IPS DF 6.9 (cell line): ENCODE measurements around the gene GMCL2.

Experiments
- DNase-seq: peaks from one replicate; pipeline ENCODE4 v3.0.0-alpha.2; 2013; ENCODE audit warnings: low read depth, low spot score
- H3K27ac ChIP-seq: one replicate; pipeline ENCODE4 v1.5.1; 2013; ENCODE audit warnings: low read length, control low read depth
- H3K27me3 ChIP-seq: 2 replicates; pipeline ENCODE4 v1.6.1; 2013; ENCODE audit warnings: mild to moderate bottlenecking, low read length; ENCODE audit not compliant: control insufficient read depth, insufficient read depth
- H3K36me3 ChIP-seq: 2 replicates; pipeline ENCODE4 v1.6.1; 2013; ENCODE audit warnings: low read length; ENCODE audit not compliant: control insufficient read depth, insufficient read depth
- H3K4me1 ChIP-seq: 2 replicates; pipeline ENCODE4 v1.6.1; 2013; ENCODE audit warnings: low read length; ENCODE audit not compliant: control insufficient read depth, insufficient read depth
- H3K4me3 ChIP-seq: 2 replicates; pipeline ENCODE4 v1.5.1; 2013; ENCODE audit warnings: mild to moderate bottlenecking, low read length
- H3K9me3 ChIP-seq: 2 replicates; pipeline ENCODE4 v1.6.1; 2013; ENCODE audit warnings: low read length, inconsistent platforms; ENCODE audit not compliant: control insufficient read depth, insufficient read depth
- WGBS: extraction: QIAGEN DNeasy Blood & Tissue Kit; methylation state at CpG from one replicate; pipeline ENCODE4 v1.1.7; 2013; ENCODE audit warnings: mixed read lengths, missing lambda C conversion rate; ENCODE audit not compliant: insufficient read length, insufficient coverage; 5-methylcytosine and 5-hydroxymethylcytosine counted together

GMCL2 gene

DNA sequence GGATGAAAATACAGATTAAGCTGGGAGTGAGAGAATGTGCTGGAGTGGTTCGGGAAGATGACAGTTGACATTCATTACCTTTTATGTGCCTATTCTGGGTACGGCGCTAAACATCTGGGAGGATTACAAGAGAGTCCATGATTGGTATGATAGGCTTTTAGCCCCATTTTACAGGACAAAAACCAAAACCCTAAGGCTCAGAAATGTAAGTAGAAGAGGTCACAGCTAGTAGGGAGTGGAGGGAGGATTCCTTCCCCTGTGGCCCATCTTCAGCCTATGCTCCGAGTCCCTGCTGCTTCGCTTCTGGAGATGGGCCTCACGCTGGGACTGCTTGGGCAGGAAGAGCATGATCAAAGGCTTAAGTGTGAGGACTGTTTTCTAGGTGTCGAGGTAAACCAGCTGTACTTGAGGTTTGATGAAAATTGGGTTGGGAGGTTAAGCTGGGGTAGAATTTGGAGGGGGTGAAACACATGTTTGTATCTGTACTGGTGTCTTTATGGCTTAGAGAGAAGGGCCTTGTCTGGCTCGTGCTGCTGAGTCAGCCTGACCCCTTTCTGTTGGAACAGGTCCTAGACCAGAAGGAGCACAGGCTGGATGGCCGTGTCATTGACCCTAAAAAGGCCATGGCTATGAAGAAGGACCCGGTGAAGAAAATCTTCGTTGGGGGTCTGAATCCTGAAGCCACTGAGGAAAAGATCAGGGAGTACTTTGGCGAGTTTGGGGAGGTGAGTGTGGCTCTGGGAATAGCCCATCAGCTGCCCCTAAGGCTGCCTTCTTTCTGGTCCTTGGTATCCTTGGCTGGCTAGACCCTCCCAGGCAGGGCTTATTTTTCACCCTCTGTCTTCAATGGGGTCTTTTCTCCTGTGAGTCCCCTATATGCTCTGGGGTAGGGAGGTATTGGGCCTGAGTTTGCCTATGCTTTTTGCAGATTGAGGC lies 19.3 kb upstream of the GMCL2 start:
- no peaks in the 10 kb centered on the region for H3K9me3 ChIP-seq
- H3K27me3 ChIP-seq, result no peaks in the 10 kb centered on the region
- WGBS, result 100% methylated on average over 1 of the region's 12 CpGs
- H3K4me3 ChIP-seq, result peak overlapping the region; percentile 93; the same call in 1 of the 2 replicates
- H3K27ac ChIP-seq, result no peak overlapping the region
- H3K36me3 ChIP-seq, result peaks cover 46% of the 10 kb centered on the region
- no peak for DNase-seq
- no peaks in the 10 kb centered on the region; the same call in 1 of the 2 replicates for H3K4me1 ChIP-seq

DNA sequence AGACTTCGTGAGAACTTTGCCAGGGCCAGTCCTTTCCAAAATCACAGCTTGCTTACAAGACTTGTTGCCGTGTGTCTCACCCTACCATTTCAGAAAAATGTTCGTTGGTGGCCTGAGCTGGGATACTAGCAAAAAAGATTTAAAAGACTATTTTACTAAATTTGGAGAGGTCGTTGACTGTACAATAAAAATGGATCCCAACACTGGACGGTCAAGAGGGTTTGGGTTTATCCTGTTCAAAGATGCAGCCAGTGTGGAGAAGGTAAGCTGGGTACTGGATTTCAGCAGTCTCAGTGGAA lies 18.5 kb upstream of the GMCL2 start:
- Histone ChIP-seq H3K27ac (no peak overlapping the region), H3K4me3 (peak overlapping the region; percentile 93; the same call in 1 of the 2 replicates), H3K27me3 (no peaks in the 10 kb centered on the region), H3K4me1 (no peaks in the 10 kb centered on the region; the same call in 1 of the 2 replicates), H3K36me3 (peaks cover 41% of the 10 kb centered on the region), H3K9me3 (no peaks in the 10 kb centered on the region)
- DNase-seq, result no peak
- no CpG with 5 or more reads among the region's 5 CpGs for WGBS

DNA sequence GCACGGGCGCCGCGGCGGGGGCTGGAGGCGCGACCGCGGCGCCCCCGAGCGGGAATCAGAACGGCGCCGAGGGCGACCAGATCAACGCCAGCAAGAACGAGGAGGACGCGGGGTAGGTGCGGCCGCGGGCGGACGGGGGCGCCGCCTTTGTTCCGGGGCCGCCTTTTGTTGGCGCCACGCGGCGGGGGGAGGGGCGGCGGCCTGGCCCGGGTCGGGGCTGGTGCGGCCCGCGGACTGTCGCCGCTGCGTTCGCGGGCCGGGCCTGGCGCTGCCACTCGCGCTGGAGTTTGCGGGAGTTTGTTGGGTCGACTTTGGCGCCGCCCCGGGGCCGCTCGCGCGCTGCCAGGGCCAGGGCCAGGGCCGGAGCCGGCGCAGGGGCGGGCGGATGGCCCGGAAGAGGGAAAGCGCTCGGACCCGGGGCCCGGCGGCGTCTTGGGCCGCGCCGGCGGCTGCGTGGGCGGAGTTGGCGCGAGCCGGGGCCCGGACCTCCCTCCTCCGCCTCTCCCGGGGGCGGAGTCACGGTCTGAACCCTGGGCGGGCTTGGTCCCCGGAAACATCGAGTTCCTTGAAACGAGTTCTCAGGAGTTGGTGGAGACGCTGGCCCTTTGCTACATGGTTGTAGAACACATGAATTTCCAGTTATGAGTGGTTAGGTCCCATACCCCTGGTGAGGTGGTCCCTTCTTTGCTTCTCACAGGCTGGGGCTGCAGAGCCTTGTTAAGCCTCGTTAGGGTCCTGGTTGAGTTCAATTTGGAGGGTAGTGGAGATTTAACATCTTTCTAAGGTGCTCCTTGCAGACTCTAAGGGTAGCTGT lies 18.0 kb upstream of the GMCL2 start:
- no peak for DNase-seq
- H3K27ac ChIP-seq, result no peak overlapping the region

DNA sequence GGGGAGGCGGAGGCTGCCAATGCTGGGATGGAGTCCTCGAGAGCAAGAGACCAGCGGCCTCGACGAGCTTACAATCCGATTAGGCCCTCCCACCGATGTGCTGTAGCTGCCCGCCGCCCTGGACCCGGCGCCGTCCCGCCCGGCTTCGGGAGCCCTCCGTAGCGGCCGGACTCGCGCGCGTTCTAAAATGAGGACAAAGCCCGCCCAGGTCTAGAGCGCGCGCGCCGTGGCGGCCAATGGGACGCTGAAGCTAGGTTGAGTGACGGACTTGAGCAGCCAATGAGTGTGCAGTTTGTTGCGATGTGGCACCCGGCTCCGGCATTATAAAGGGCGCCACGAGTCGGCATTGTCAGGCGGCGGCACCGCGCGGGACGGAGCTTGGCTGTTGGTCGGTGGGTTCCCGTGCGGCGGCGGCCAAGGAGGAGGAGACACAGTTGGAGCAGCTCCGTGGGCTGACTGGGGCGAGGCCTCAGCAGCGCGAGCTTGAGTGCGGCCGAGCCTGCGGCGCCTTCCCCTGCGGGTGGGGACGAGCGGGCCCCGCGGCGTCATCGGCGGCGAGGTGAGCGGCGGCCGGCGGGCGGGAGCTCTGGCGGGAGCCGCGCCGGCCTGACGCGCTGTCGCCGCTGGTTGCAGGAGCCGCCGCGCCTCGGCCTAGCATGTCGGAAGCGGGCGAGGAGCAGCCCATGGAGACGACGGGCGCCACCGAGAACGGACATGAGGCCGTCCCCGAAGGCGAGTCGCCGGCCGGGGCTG lies 17.2 kb upstream of the GMCL2 start, which contains the start of gene HNRNPAB:
TSS of gene HNRNPAB (plus strand) at position 352 of the 753 bp plus-strand sequence. CDS start at position 657, 305 bp downstream.
- Histone ChIP-seq H3K9me3 (no peaks in the 10 kb centered on the region), H3K36me3 (peaks cover 28% of the 10 kb centered on the region), H3K27me3 (no peaks in the 10 kb centered on the region), H3K4me1 (no peaks in the 10 kb centered on the region; the same call in 1 of the 2 replicates), H3K4me3 (peak within 1 kb of the TSS; percentile 93), H3K27ac (no peak within 1 kb of the TSS)
- no CpG with 5 or more reads among the region's 96 CpGs for WGBS
- DNase-seq, result peak; percentile 92

More for the DNA sequence above, 18.0 kb upstream of the GMCL2 start:
- H3K4me1 ChIP-seq, result no peaks in the 10 kb centered on the region; the same call in 1 of the 2 replicates
- H3K4me3 ChIP-seq, result peak overlapping the region; percentile 93
- H3K36me3 ChIP-seq, result peaks cover 36% of the 10 kb centered on the region
- WGBS, result no CpG with 5 or more reads among the region's 90 CpGs
- no peaks in the 10 kb centered on the region for H3K9me3 ChIP-seq
- H3K27me3 ChIP-seq, result no peaks in the 10 kb centered on the region

DNA sequence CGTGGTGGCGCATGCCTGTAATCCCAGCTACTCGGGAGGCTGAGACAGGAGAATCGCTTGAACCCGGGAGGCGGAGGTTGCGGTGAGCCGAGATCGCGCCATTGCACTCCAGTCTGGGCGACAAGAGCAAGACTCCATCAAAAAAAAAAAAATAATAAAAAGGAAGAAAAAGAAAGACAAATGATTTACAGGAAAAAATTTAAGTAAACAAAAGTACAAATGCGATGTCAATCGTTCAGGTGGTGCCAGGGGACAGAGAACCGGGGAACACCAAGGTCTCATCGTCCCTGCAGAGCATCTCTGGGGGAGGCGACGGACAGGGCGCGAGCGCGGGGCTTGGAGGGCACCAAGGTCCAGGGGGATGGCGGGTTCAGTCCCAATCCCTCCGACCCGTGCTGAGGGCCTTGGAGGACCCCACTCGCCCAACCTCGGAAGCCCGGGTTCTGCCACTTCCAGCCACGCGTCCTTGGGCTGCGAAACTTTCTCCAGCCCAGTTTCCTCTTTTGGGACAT lies 16.6 kb upstream of the GMCL2 start:
- peaks cover 22% of the 10 kb centered on the region for H3K36me3 ChIP-seq
- H3K9me3 ChIP-seq, result no peaks in the 10 kb centered on the region
- DNase-seq, result no peak
- no peaks in the 10 kb centered on the region for H3K27me3 ChIP-seq
- no peaks in the 10 kb centered on the region for H3K4me1 ChIP-seq
- H3K4me3 ChIP-seq, result peak overlapping the region; percentile 93
- no peak overlapping the region for H3K27ac ChIP-seq
- no CpG with 5 or more reads among the region's 30 CpGs for WGBS

DNA sequence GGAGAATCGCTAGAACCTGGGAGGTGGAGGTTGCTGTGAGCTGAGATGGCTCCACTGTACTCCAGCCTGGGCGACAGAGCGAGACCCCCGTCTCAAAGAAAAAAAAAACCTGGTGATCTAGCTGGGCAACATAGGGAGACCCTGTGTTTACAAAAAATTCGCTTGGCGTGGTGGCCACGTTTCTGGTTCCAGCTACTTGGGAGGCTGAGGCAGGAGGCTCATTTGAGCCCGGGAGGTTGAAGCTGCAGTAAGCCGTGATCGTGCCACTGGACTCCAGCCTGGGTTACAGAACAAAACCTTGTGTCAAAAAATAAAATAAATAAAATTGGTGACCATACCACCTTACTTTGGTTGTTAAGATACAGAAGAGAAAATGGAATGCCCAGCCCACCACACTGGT lies 15.4 kb upstream of the GMCL2 start:
- DNase-seq, result no peak
- Histone ChIP-seq H3K36me3 (peaks cover 12% of the 10 kb centered on the region), H3K27me3 (no peaks in the 10 kb centered on the region), H3K9me3 (no peaks in the 10 kb centered on the region), H3K4me1 (no peaks in the 10 kb centered on the region), H3K4me3 (no peak overlapping the region), H3K27ac (no peak overlapping the region)
- no CpG with 5 or more reads among the region's 10 CpGs for WGBS

DNA sequence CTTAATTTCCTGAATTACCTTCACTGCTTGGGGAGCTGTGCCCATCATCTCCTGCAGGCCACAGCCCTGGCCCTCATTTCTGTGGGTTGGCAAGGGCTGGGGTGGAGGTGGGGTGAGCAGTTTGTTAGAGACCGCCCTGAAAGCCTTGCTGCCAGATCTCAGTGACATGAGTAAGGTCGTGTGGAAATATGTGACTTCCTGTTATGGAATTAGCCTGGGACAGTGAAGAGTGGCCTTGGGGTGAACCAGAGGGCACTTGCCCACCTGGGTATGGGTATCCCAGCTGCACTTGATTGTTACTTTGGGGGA lies 14.7 kb upstream of the GMCL2 start:
- Histone ChIP-seq H3K4me3 (no peak overlapping the region), H3K27me3 (no peaks in the 10 kb centered on the region), H3K36me3 (peaks cover 7% of the 10 kb centered on the region), H3K9me3 (no peaks in the 10 kb centered on the region), H3K4me1 (no peaks in the 10 kb centered on the region), H3K27ac (no peak overlapping the region)
- no CpG with 5 or more reads among the region's 2 CpGs for WGBS
- no peak for DNase-seq

DNA sequence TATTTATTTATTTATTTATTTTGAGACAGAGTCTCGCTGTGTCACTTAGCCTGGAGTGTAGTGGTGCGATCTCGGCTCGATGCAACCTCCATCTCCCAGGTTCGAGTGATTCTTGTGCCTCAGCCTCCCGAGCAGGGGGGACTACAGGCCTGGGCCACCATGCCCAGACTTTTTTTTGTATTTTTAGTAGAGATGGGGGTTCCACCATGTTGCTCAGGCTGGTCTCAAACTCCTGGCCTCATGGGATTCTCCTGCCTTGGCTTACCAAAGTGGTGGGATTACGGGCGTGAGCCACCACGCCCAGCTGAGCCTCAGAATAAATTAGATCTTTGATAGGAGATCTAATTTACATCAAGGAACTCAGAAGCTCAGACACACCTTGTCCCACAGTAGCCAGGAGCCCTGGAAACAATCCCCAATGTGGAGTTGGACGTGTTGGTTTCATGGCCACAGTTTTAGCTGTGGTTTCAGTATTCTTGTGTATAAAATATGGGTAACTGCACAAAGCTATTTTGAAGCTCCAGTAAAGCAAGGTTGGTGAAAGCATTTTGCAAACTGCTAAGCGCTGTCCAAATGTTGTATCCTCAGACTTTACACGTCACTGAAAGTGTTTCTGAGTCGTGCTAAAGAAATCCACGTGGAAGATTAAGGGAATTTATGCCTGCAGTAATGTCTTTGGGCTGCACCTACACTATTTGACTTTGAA lies 14.2 kb upstream of the GMCL2 start:
- H3K4me3 ChIP-seq, result no peak overlapping the region
- no CpG with 5 or more reads among the region's 14 CpGs for WGBS
- no peaks in the 10 kb centered on the region for H3K27me3 ChIP-seq
- no peak overlapping the region for H3K27ac ChIP-seq
- H3K9me3 ChIP-seq, result no peaks in the 10 kb centered on the region
- H3K36me3 ChIP-seq, result peaks cover 2% of the 10 kb centered on the region; the same call in 1 of the 2 replicates
- no peak for DNase-seq
- no peaks in the 10 kb centered on the region for H3K4me1 ChIP-seq

DNA sequence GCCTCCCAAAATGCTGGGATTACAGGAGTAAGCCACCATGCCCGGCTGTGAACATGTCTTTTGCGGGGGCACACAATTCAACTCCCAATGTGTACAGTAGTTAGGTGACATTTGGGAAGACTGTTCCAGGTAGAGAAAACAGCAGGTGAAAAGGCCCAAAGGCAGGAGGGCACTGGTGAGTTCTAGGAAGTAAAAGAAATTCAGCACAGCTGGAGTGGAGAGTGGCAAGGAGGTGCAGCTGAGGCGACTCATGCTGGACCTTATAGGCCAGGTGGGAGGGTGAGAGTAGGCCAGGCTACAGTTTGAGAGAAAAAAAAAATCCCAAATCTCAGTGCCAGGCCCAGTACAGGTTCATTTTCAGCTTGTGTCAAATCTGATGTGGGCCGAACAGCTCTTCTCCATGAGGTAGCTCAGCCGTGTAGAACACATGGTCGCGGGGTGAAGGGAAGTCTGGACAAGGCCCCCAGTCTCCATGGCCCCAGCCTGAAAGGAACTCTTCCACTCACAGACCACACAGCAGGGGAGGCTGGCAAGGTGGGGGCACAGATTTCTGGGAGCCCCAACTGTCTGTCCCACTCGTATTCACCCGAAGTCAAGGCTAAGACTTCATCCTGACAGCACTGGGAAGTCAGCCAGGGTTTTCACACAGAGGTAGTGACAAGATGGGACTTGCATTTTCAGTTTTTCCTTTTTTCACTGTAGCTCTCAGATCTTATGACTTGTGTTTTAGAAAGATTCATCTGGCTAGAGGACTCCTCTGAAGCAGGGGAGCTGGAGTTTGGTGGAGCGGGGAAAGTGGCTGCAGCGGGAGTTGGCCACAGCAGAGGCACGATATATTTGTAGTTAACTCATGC lies 12.6 kb upstream of the GMCL2 start:
- H3K36me3 ChIP-seq, result no peaks in the 10 kb centered on the region
- no peaks in the 10 kb centered on the region for H3K4me1 ChIP-seq
- no peak overlapping the region for H3K4me3 ChIP-seq
- H3K9me3 ChIP-seq, result no peaks in the 10 kb centered on the region
- no peak for DNase-seq
- no CpG with 5 or more reads among the region's 12 CpGs for WGBS
- no peak overlapping the region for H3K27ac ChIP-seq
- no peaks in the 10 kb centered on the region for H3K27me3 ChIP-seq
